ENCODE measurements around the gene LRP8.

DNA sequence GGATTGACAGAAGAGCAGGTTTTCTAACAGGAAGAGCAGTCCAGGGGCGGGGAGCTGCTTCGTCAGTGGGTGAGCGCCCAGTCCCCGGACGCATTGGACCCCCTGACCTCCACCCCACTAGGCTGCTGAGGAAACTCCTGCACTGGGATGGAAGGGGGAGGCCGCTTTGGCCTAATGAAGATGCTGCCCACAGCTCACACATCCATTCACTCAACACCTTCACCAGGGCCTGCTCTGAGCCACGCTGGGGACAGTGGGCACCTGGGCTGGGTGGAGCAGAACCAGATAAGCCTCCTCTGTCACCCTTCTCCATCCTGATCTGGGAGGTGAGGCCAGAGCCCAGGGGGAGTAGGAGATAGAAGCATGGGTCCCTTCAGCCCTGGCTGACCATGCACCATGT, 13.3 kb downstream of the LRP8 start:
- TF ChIP-seq, protein P1, sequence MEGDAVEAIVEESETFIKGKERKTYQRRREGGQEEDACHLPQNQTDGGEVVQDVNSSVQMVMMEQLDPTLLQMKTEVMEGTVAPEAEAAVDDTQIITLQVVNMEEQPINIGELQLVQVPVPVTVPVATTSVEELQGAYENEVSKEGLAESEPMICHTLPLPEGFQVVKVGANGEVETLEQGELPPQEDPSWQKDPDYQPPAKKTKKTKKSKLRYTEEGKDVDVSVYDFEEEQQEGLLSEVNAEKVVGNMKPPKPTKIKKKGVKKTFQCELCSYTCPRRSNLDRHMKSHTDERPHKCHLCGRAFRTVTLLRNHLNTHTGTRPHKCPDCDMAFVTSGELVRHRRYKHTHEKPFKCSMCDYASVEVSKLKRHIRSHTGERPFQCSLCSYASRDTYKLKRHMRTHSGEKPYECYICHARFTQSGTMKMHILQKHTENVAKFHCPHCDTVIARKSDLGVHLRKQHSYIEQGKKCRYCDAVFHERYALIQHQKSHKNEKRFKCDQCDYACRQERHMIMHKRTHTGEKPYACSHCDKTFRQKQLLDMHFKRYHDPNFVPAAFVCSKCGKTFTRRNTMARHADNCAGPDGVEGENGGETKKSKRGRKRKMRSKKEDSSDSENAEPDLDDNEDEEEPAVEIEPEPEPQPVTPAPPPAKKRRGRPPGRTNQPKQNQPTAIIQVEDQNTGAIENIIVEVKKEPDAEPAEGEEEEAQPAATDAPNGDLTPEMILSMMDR (IDR thresholded peaks at IDR 0.05): no peak
- no peak for TF ChIP-seq EZH2 (IDR thresholded peaks at IDR 0.05; ENCODE audit: borderline replicate concordance, insufficient read depth, low read depth, low read length, poor library complexity, severe bottlenecking)

All from B cell (primary cell).